Measurements from ENCODE around the gene GCN1.

- TF ChIP-seq CTCF (IDR thresholded peaks at IDR 0.05) (no peak), POLR2A (IDR thresholded peaks at IDR 0.05) (no peak), POLR2AphosphoS5 (IDR thresholded peaks at IDR 0.05) (no peak)
Measured at GRCh38 chr12:120096671-120097202, 97.8 kb downstream of the GCN1 start.

Data from upper lobe of left lung (tissue), 4 donors.